Chondrocyte (in vitro differentiated cells): Measurements from ENCODE around the gene MED13. TPM values are rescaled to one million over a fixed set of nuclear protein-coding genes. Genes with fewer than 3 reads are reported as not detected.

Experiments used
- DNase-seq: peaks from one replicate; pipeline ENCODE4 v3.0.0; 2021; ENCODE audit warnings: mixed read lengths, low spot score
- H3K27ac Mint-ChIP-seq: one replicate; pipeline ENCODE4 v1.8.0; 2021; ENCODE audit warnings: mild to moderate bottlenecking, moderate library complexity, mixed read lengths; ENCODE audit not compliant: unreplicated experiment
- H3K27me3 Mint-ChIP-seq: 2 replicates; pipeline ENCODE4 v1.8.0; 2021; ENCODE audit warnings: low read depth, mixed read lengths
- H3K36me3 Mint-ChIP-seq: 2 replicates; pipeline ENCODE4 v1.8.0; 2021; ENCODE audit warnings: low read depth, mixed read lengths
- H3K4me1 Mint-ChIP-seq: 2 replicates; pipeline ENCODE4 v1.8.0; 2021; ENCODE audit warnings: low read depth, mild to moderate bottlenecking, mixed read lengths
- H3K4me3 Mint-ChIP-seq: one replicate; pipeline ENCODE4 v1.8.0; 2021; ENCODE audit warnings: mild to moderate bottlenecking, moderate library complexity, mixed read lengths; ENCODE audit not compliant: unreplicated experiment
- H3K9me3 Mint-ChIP-seq: 2 replicates; pipeline ENCODE4 v1.8.0; 2021; ENCODE audit warnings: low read depth, mixed read lengths
- CTCF ChIP-seq: fragments of 200-600 bp; sonication (generic); IDR thresholded peaks from 2 replicates; pipeline ENCODE4 v1.5.0; 2021; ENCODE audit warnings: antibody characterized with exemption, mild to moderate bottlenecking, moderate library complexity
- total RNA-seq: library from RNA; stranded (reverse); gene quantifications from 3 replicates; pipeline ENCODE4 v1.2.1, GENCODE V29; 2021

MED13 gene
- total RNA-seq, 1 donor from 2014 or later, result 53.0 TPM

GRCh38 chr17:61986898-61987297 is 78.2 kb downstream of the MED13 start:
- H3K36me3 Mint-ChIP-seq, result peaks cover 26% of the 10 kb centered on the region
- no peak for TF ChIP-seq CTCF
- H3K4me3 Mint-ChIP-seq, result no peak overlapping the region
- no peak overlapping the region for H3K27ac Mint-ChIP-seq
- no peak for DNase-seq
- no peaks in the 10 kb centered on the region for H3K27me3 Mint-ChIP-seq
- H3K4me1 Mint-ChIP-seq, result no peaks in the 10 kb centered on the region
- H3K9me3 Mint-ChIP-seq, result no peaks in the 10 kb centered on the region

GRCh38 chr17:61984821-61985220 is 80.3 kb downstream of the MED13 start:
- H3K27me3 Mint-ChIP-seq, result no peaks in the 10 kb centered on the region
- no peak overlapping the region for H3K4me3 Mint-ChIP-seq
- H3K4me1 Mint-ChIP-seq, result peaks cover 6% of the 10 kb centered on the region

GRCh38 chr17:61981323-61981722 is 83.8 kb downstream of the MED13 start:
- DNase-seq, result no peak
- peaks cover 6% of the 10 kb centered on the region for H3K4me1 Mint-ChIP-seq
- no peak overlapping the region for H3K4me3 Mint-ChIP-seq
- H3K27ac Mint-ChIP-seq, result peak overlapping the region; percentile 29
- no peak for TF ChIP-seq CTCF
- H3K36me3 Mint-ChIP-seq, result peaks cover 31% of the 10 kb centered on the region
- H3K9me3 Mint-ChIP-seq, result no peaks in the 10 kb centered on the region
- H3K27me3 Mint-ChIP-seq, result no peaks in the 10 kb centered on the region

More at GRCh38 chr17:61984821-61985220, 80.3 kb downstream of the MED13 start:
- Mint-ChIP-seq H3K27ac (no peak overlapping the region), H3K36me3 (peaks cover 35% of the 10 kb centered on the region), H3K9me3 (no peaks in the 10 kb centered on the region)
- no peak for TF ChIP-seq CTCF
- DNase-seq, result no peak

GRCh38 chr17:61980535-61980934 is 84.5 kb downstream of the MED13 start:
- DNase-seq, result no peak
- H3K4me1 Mint-ChIP-seq, result peaks cover 6% of the 10 kb centered on the region
- peaks cover 31% of the 10 kb centered on the region for H3K36me3 Mint-ChIP-seq
- H3K4me3 Mint-ChIP-seq, result no peak overlapping the region
- no peak for TF ChIP-seq CTCF
- H3K9me3 Mint-ChIP-seq, result no peaks in the 10 kb centered on the region
- no peaks in the 10 kb centered on the region for H3K27me3 Mint-ChIP-seq
- no peak overlapping the region for H3K27ac Mint-ChIP-seq

- no peak for TF ChIP-seq CTCF
- Mint-ChIP-seq H3K9me3 (no peaks in the 10 kb centered on the region), H3K4me1 (no peaks in the 10 kb centered on the region), H3K4me3 (no peak overlapping the region), H3K27ac (no peak overlapping the region), H3K27me3 (no peaks in the 10 kb centered on the region), H3K36me3 (peaks cover 10% of the 10 kb centered on the region)
- DNase-seq, result no peak
Measured at GRCh38 chr17:61974115-61974514, 91.0 kb downstream of the MED13 start.
